Measurements from ENCODE around the gene TTC28. TPM values are rescaled to one million over a fixed set of nuclear protein-coding genes. Genes with fewer than 3 reads are reported as not detected.

The TTC28 gene
- total RNA-seq, 1 donor from 2014 or later: 16.4 TPM

GRCh38 chr22:28414913-28415312, 264.7 kb downstream of the TTC28 start:
- Histone ChIP-seq H3K4me3 (no peak overlapping the region), H3K9me3 (replicated peaks) (no peaks in the 10 kb centered on the region), H3K27me3 (ENCODE audit: low read depth) (no peaks in the 10 kb centered on the region), H3K4me1 (peaks cover 36% of the 10 kb centered on the region), H3K27ac (replicated peaks) (no peak overlapping the region), H3K36me3 (no peaks in the 10 kb centered on the region)
- no peak for DNase-seq
- no peak for TF ChIP-seq CTCF (IDR thresholded peaks at IDR 0.05; ENCODE audit: borderline replicate concordance)
- intact Hi-C loops (cut with micrococcal nuclease): no loop called here

GRCh38 chr22:28413612-28414399, 265.8 kb downstream of the TTC28 start:
- intact Hi-C loops (cut with micrococcal nuclease): no loop called here
- Histone ChIP-seq H3K27me3 (ENCODE audit: low read depth) (no peaks in the 10 kb centered on the region), H3K4me3 (no peak overlapping the region), H3K27ac (replicated peaks) (peak overlapping the region; percentile 20), H3K4me1 (peaks cover 43% of the 10 kb centered on the region), H3K36me3 (no peaks in the 10 kb centered on the region), H3K9me3 (replicated peaks) (no peaks in the 10 kb centered on the region)
- no peak for DNase-seq
- no peak for TF ChIP-seq CTCF (IDR thresholded peaks at IDR 0.05; ENCODE audit: borderline replicate concordance)

- no peak overlapping the region for H3K27ac ChIP-seq (replicated peaks)
Observed at GRCh38 chr22:28412109-28412508, 267.5 kb downstream of the TTC28 start.

GRCh38 chr22:28411125-28411524, 268.5 kb downstream of the TTC28 start:
- H3K27me3 ChIP-seq (ENCODE audit: low read depth): no peaks in the 10 kb centered on the region
- H3K27ac ChIP-seq (replicated peaks): peak overlapping the region; percentile 25
- peaks cover 44% of the 10 kb centered on the region for H3K4me1 ChIP-seq
- intact Hi-C loops (cut with micrococcal nuclease): no loop called here
- no peaks in the 10 kb centered on the region for H3K9me3 ChIP-seq (replicated peaks)
- no peak overlapping the region for H3K4me3 ChIP-seq
- no peak for TF ChIP-seq CTCF (IDR thresholded peaks at IDR 0.05; ENCODE audit: borderline replicate concordance)
- no peak for DNase-seq
- no peaks in the 10 kb centered on the region for H3K36me3 ChIP-seq

More at GRCh38 chr22:28412109-28412508, 267.5 kb downstream of the TTC28 start:
- Histone ChIP-seq H3K9me3 (replicated peaks) (no peaks in the 10 kb centered on the region), H3K27me3 (ENCODE audit: low read depth) (no peaks in the 10 kb centered on the region), H3K36me3 (no peaks in the 10 kb centered on the region), H3K4me1 (peaks cover 44% of the 10 kb centered on the region), H3K4me3 (no peak overlapping the region)
- TF ChIP-seq CTCF (IDR thresholded peaks at IDR 0.05; ENCODE audit: borderline replicate concordance): no peak
- DNase-seq: no peak
- intact Hi-C loops (cut with micrococcal nuclease): no loop called here

GRCh38 chr22:28410050-28410816, 269.4 kb downstream of the TTC28 start:
- H3K9me3 ChIP-seq (replicated peaks): no peaks in the 10 kb centered on the region
- peaks cover 44% of the 10 kb centered on the region for H3K4me1 ChIP-seq
- DNase-seq: no peak
- no peak overlapping the region for H3K27ac ChIP-seq (replicated peaks)
- no peaks in the 10 kb centered on the region for H3K36me3 ChIP-seq
- no peaks in the 10 kb centered on the region for H3K27me3 ChIP-seq (ENCODE audit: low read depth)
- H3K4me3 ChIP-seq: no peak overlapping the region
- TF ChIP-seq CTCF (IDR thresholded peaks at IDR 0.05; ENCODE audit: borderline replicate concordance): no peak
- intact Hi-C loops (cut with micrococcal nuclease): no loop called here

All from left ventricle myocardium inferior (tissue), 1 donor.